ENCODE results near the gene TMPRSS5.

Gene TMPRSS5

DNA sequence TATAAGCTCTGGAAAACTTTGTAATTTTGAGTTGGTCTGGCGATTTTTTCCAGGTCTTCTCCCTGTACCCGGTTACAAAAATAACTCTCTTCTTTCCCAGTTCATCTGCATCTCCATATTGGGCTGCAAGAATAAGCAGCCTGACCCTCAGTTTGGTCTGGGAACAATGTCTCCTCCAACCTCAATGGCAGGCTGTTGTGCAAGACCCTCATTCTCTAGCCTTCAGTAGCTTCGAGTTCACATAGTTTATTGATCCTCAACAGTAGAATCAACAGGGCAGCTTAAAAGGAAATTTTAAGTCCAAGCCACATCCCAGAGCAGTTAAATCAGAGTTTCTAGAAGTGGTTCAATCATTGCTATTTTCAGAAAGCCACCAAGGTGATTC is 35.3 kb downstream of the TMPRSS5 start:
- H3K4me1 Mint-ChIP-seq = peaks cover 18% of the 10 kb centered on the region
- DNase-seq = no peak
- peak overlapping the region; percentile 23 for H3K27ac Mint-ChIP-seq
- H3K4me3 Mint-ChIP-seq = no peak overlapping the region
- H3K27me3 Mint-ChIP-seq (ENCODE audit: low read depth, poor library complexity) = peaks cover 17% of the 10 kb centered on the region
- peaks cover 11% of the 10 kb centered on the region for H3K36me3 Mint-ChIP-seq (ENCODE audit: low read depth)
- TF ChIP-seq, protein P1, sequence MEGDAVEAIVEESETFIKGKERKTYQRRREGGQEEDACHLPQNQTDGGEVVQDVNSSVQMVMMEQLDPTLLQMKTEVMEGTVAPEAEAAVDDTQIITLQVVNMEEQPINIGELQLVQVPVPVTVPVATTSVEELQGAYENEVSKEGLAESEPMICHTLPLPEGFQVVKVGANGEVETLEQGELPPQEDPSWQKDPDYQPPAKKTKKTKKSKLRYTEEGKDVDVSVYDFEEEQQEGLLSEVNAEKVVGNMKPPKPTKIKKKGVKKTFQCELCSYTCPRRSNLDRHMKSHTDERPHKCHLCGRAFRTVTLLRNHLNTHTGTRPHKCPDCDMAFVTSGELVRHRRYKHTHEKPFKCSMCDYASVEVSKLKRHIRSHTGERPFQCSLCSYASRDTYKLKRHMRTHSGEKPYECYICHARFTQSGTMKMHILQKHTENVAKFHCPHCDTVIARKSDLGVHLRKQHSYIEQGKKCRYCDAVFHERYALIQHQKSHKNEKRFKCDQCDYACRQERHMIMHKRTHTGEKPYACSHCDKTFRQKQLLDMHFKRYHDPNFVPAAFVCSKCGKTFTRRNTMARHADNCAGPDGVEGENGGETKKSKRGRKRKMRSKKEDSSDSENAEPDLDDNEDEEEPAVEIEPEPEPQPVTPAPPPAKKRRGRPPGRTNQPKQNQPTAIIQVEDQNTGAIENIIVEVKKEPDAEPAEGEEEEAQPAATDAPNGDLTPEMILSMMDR (IDR thresholded peaks at IDR 0.05) = no peak
- H3K9me3 Mint-ChIP-seq = peaks cover 20% of the 10 kb centered on the region

DNA sequence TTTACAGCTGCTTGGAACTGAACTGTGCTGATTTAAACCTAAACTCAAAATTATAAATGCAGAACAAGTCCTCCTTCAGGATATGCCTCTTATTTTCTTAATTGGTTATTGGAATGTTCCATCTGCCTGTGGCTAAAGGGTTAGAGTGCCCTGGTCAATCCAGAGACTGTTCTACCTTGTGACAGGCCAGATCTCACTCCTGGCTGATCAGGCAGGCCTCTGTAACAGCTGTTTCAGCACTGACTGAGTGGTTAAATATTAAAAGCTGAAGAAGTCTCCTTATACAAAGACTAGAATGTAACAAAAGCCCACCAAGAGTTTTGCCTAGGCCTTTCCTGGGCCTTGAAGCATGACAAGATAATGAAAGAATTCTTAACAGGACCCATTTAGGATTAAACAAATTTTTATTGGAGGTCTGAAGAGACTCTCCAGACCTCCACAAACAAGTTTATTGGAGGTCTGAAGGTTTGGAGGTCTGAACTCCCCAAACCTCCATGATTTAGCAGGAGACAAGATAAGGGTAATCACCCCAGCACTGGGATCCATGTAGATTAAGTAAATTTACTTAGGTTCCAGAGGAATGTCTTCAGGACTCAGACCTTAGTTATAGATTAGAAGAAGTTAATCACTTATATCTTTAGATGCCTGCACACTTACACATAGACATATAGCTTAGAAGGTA is 35.8 kb downstream of the TMPRSS5 start:
- Mint-ChIP-seq H3K4me1 (peaks cover 15% of the 10 kb centered on the region), H3K4me3 (no peak overlapping the region), H3K27me3 (ENCODE audit: low read depth, poor library complexity) (peaks cover 17% of the 10 kb centered on the region), H3K27ac (no peak overlapping the region), H3K9me3 (peaks cover 24% of the 10 kb centered on the region), H3K36me3 (ENCODE audit: low read depth) (peaks cover 11% of the 10 kb centered on the region)
- DNase-seq = no peak
- TF ChIP-seq, protein P1 (IDR thresholded peaks at IDR 0.05) = no peak

DNA sequence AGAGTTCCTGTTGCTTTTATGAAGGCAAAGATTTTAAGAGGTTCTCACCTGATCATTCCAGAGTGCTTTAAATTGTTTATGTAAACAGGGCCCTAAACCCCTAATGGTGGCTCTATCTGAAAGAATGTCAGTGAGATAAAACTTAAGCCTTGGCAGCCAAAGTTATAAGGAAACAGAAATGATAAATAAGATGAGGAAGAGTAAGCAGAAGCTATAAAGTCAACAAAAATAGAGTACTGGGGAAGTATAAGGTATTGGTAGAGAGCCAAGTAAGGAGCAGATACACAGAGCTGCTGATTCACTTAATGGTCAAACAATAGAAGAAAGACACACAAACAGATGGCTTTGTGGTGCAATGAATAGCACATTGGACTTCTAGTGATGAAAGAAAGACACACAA is 37.9 kb downstream of the TMPRSS5 start:
- H3K27ac Mint-ChIP-seq = no peak overlapping the region
- H3K4me3 Mint-ChIP-seq = no peak overlapping the region
- H3K27me3 Mint-ChIP-seq (ENCODE audit: low read depth, poor library complexity) = peaks cover 9% of the 10 kb centered on the region
- TF ChIP-seq, protein P1 (IDR thresholded peaks at IDR 0.05) = no peak
- peaks cover 16% of the 10 kb centered on the region for H3K4me1 Mint-ChIP-seq
- DNase-seq = no peak
- peaks cover 17% of the 10 kb centered on the region for H3K36me3 Mint-ChIP-seq (ENCODE audit: low read depth)
- H3K9me3 Mint-ChIP-seq = peaks cover 35% of the 10 kb centered on the region

DNA sequence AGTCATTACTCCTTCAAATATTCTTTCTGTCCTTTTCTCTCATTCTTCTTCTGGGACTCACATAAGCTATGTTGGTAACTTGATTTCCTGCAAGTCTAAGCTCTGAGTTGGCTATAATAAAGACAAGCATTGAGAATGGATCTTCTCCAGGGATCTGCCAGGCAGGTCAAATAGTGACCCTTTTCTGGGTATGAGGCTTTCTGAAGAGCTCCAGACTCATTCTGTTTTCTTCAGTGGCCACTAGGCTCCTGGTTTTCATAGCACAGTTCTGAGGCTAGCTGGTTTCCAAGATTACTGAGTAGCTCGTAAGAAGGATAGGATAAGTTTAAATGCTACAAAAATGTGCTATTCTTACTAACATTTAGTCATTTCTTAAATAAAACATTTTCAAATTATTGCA is 38.3 kb downstream of the TMPRSS5 start:
- no peak for DNase-seq
- no peak overlapping the region for H3K4me3 Mint-ChIP-seq

DNA sequence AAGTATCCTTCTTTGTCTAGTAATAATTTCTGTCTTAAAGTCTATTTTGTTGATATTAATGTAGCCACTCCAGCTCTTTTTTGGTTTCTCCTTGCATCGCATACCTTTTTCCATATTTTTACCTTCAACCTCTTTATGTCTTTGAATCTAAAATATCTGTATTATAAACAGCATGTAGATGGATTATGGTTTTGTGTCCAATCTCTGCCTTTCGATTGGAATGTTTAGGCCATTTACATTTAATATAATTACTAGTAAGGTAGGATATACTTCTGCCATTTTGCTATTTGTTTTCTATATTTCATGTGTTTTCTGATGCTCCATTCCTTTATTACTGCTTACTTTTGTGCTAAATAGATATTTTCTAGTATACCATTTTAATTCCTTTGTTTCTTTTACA is 39.5 kb downstream of the TMPRSS5 start:
- no peak overlapping the region for H3K27ac Mint-ChIP-seq
- peaks cover 39% of the 10 kb centered on the region for H3K9me3 Mint-ChIP-seq
- peaks cover 4% of the 10 kb centered on the region for H3K27me3 Mint-ChIP-seq (ENCODE audit: low read depth, poor library complexity)
- no peak overlapping the region for H3K4me3 Mint-ChIP-seq
- DNase-seq = no peak
- peaks cover 16% of the 10 kb centered on the region for H3K4me1 Mint-ChIP-seq
- peaks cover 17% of the 10 kb centered on the region for H3K36me3 Mint-ChIP-seq (ENCODE audit: low read depth)
- TF ChIP-seq, protein P1 (IDR thresholded peaks at IDR 0.05) = no peak

More for the DNA sequence above, 38.3 kb downstream of the TMPRSS5 start:
- TF ChIP-seq, protein P1 (IDR thresholded peaks at IDR 0.05) = no peak
- H3K9me3 Mint-ChIP-seq = peaks cover 36% of the 10 kb centered on the region
- H3K27ac Mint-ChIP-seq = no peak overlapping the region
- H3K36me3 Mint-ChIP-seq (ENCODE audit: low read depth) = peaks cover 17% of the 10 kb centered on the region
- peaks cover 5% of the 10 kb centered on the region for H3K27me3 Mint-ChIP-seq (ENCODE audit: low read depth, poor library complexity)
- H3K4me1 Mint-ChIP-seq = peaks cover 16% of the 10 kb centered on the region
